HCT116 (cell line): ENCODE results near the gene AUTS2. TPM values are rescaled to one million over a fixed set of nuclear protein-coding genes. Genes with fewer than 3 reads are reported as not detected.

Experiments
- ATAC-seq: fragments of 200-7000 bp; cut with Tn5 transposase; 2 replicates; pipeline ENCODE4 v1.9.1; 2020; ENCODE audit warnings: mild to moderate bottlenecking, moderate library complexity
- BruUV-seq: library from RNA; stranded (reverse); fragments of 400-500 nt; replicated peaks from 2 replicates; lab custom pipeline; 2021; lab: Mats Ljungman, UMichigan
- CTCF ChIA-PET: fragments of 300-600 bp; sonication (Branson Sonifier 250); formaldehyde crosslinking; loops from one replicate; lab custom pipeline; 2021; ENCODE audit warnings: antibody characterized with exemption; lab: Charles Lee
- POLR2A ChIA-PET: fragments of 300-600, 350-600 bp; sonication (Branson Sonifier 250); formaldehyde crosslinking; loops from one replicate; lab custom pipeline; 2021; ENCODE audit warnings: antibody characterized with exemption; lab: Charles Lee
- RAD21 ChIA-PET, 2 experiments: fragments of 300-600 bp; sonication (Branson Sonifier 250); formaldehyde crosslinking; loops; one replicate each; lab custom pipeline; 2023; ENCODE audit warnings: low total read pairs in 2 of 2; ENCODE audit not compliant: uncharacterized antibody in 2 of 2, unreplicated experiment in 2 of 2, low non-redundant PET in 1 of 2; lab: Charles Lee
- DNase-seq: peaks from one replicate; pipeline ENCODE4 v3.0.0-alpha.2; 2010; ENCODE audit warnings: low read depth, low spot score
- H2AFZ ChIP-seq: fragments of 200-600 bp; shearing (Covaris generic), sonication (generic); 2 replicates; pipeline ENCODE4 v1.6.1; 2017; ENCODE audit warnings: low read depth, mixed run types, mixed read lengths, antibody characterized with exemption, low read length; ENCODE audit not compliant: poor library complexity, severe bottlenecking
- H3K27ac ChIP-seq: 2 replicates; pipeline ENCODE4 v1.5.1; 2012; ENCODE audit warnings: low read depth, low read length
- H3K27me3 ChIP-seq: fragments of 200-600 bp; sonication (generic); 2 replicates; pipeline ENCODE4 v1.6.1; 2016; ENCODE audit warnings: mixed run types, low read length, mixed read lengths; ENCODE audit not compliant: insufficient read depth
- H3K36me3 ChIP-seq, 2 experiments: fragments of 200-500 bp in 1 of 2; fragments of 200-600 bp in 1 of 2; sonication (Bioruptor generic) in 1 of 2; sonication (generic) in 1 of 2; 2 replicates each; pipeline versions ENCODE4 v1.5.1 to v1.6.1; 2014 to 2016; ENCODE audit warnings: low read length in 2 of 2, inconsistent platforms in 1 of 2, mixed read lengths in 1 of 2, mixed run types in 1 of 2; ENCODE audit not compliant: insufficient read depth in 2 of 2, control insufficient read depth in 1 of 2
- H3K4me1 ChIP-seq, 2 experiments: fragments of 200-600 bp in 1 of 2; sonication (generic) in 1 of 2; 2 replicates each; pipeline versions ENCODE4 v1.5.1 to v1.6.1; 2012 to 2017; ENCODE audit warnings: low read length in 2 of 2, inconsistent platforms in 1 of 2, mild to moderate bottlenecking in 1 of 2, mixed read lengths in 1 of 2, mixed run types in 1 of 2, moderate library complexity in 1 of 2; ENCODE audit not compliant: insufficient read depth in 2 of 2, control insufficient read depth in 1 of 2
- H3K4me2 ChIP-seq: fragments of 200-600 bp; sonication (generic); 2 replicates; pipeline ENCODE4 v1.6.1; 2017; ENCODE audit warnings: mixed run types, low read length, mixed read lengths
- H3K4me3 ChIP-seq, 2 experiments: fragments of 200-600 bp in 1 of 2; sonication (generic) in 1 of 2; replicated peaks in 1 of 2; 2 replicates each; pipeline ENCODE4 v1.5.1; 2011 to 2016; ENCODE audit warnings: low read length in 2 of 2, control low read depth in 1 of 2, low read depth in 1 of 2, mild to moderate bottlenecking in 1 of 2, mixed read lengths in 1 of 2, mixed run types in 1 of 2
- H3K79me2 ChIP-seq: fragments of 200-600 bp; sonication (generic); 2 replicates; pipeline ENCODE4 v1.6.1; 2017; ENCODE audit warnings: mild to moderate bottlenecking, mixed run types, low read length, moderate library complexity, mixed read lengths; ENCODE audit not compliant: insufficient read depth
- H3K9ac ChIP-seq: fragments of 200-600 bp; sonication (generic); 2 replicates; pipeline ENCODE4 v1.6.1; 2016; ENCODE audit warnings: low read length, mixed read lengths
- H3K9me2 ChIP-seq: fragments of 200-600 bp; sonication (generic), shearing (Covaris generic); 2 replicates; pipeline ENCODE4 v1.6.1; 2017; ENCODE audit warnings: mixed run types, mild to moderate bottlenecking, moderate library complexity; ENCODE audit not compliant: insufficient read depth
- H3K9me3 ChIP-seq, 2 experiments: fragments of 200-500 bp in 1 of 2; fragments of 200-600 bp in 1 of 2; sonication (Bioruptor generic) in 1 of 2; sonication (generic) in 1 of 2; 2 replicates each; pipeline ENCODE4 v1.6.1; 2014 to 2017; ENCODE audit warnings: low read length in 2 of 2, mixed read lengths in 2 of 2, inconsistent platforms in 1 of 2, low read depth in 1 of 2, mild to moderate bottlenecking in 1 of 2, mixed run types in 1 of 2, moderate library complexity in 1 of 2; ENCODE audit not compliant: control insufficient read depth in 1 of 2, insufficient read depth in 1 of 2
- H4K20me1 ChIP-seq: fragments of 200-600 bp; sonication (generic), shearing (Covaris generic); 2 replicates; pipeline ENCODE4 v1.6.1; 2017; ENCODE audit warnings: mixed run types, mild to moderate bottlenecking, moderate library complexity; ENCODE audit not compliant: insufficient read depth
- CBX3 ChIP-seq: IDR thresholded peaks from 2 replicates; pipeline ENCODE4 v1.6.1; 2012; ENCODE audit warnings: low read depth
- POLR2A ChIP-seq: IDR thresholded peaks from 2 replicates; pipeline ENCODE4 v1.7.0; 2011; ENCODE audit warnings: borderline replicate concordance; ENCODE audit not compliant: insufficient read depth, insufficient read length; ENCODE audit errors: extremely low read depth
- SIN3A ChIP-seq: IDR thresholded peaks from 2 replicates; pipeline ENCODE4 v1.6.1; 2012; ENCODE audit warnings: low read depth
- TCF7L2 ChIP-seq: IDR thresholded peaks from 2 replicates; pipeline ENCODE4 v1.7.0; 2011; ENCODE audit warnings: borderline replicate concordance, inconsistent platforms; ENCODE audit not compliant: insufficient read depth, insufficient read length; ENCODE audit errors: extremely low read depth
- intact Hi-C: fragments of 100-400 bp; cut with micrococcal nuclease; formaldehyde crosslinking; loops from 2 replicates; pipeline ENCODE4 v1.10.0; 2022
- total RNA-seq: library from RNA; stranded (reverse); gene quantifications from one replicate; pipeline ENCODE4 v1.2.1, GENCODE V29; 2021; ENCODE audit not compliant: unreplicated experiment
- TF ChIP-seq, protein P1 (sequence below): IDR thresholded peaks from 2 replicates; pipeline ENCODE4 v1.6.1; 2011; ENCODE audit warnings: mild to moderate bottlenecking, low read length, moderate library complexity; ENCODE audit not compliant: insufficient replicate concordance; ENCODE audit errors: extremely low read depth

Gene AUTS2
- total RNA-seq, 1 experiment from 2014 or later, result 0.93 TPM

DNA sequence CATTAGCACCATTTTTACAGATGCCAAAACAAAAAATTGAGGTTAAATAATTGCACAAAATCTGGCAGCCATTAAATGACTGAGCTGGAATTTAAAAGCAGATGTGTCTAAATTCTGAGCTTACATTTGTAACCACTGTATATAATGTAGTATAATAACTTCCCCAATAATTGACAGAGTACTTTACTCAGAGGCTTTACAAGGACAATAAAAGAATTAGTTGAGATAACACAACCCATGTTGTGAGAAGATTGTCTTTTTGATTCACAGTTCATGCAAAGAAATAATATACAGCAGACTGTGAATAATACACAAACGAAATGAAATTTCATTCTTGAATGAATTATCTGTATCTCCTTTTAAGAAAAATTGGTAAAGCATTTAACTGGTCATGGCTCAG is 417.1 kb downstream of the AUTS2 start (continued):
- TF ChIP-seq, protein P1, sequence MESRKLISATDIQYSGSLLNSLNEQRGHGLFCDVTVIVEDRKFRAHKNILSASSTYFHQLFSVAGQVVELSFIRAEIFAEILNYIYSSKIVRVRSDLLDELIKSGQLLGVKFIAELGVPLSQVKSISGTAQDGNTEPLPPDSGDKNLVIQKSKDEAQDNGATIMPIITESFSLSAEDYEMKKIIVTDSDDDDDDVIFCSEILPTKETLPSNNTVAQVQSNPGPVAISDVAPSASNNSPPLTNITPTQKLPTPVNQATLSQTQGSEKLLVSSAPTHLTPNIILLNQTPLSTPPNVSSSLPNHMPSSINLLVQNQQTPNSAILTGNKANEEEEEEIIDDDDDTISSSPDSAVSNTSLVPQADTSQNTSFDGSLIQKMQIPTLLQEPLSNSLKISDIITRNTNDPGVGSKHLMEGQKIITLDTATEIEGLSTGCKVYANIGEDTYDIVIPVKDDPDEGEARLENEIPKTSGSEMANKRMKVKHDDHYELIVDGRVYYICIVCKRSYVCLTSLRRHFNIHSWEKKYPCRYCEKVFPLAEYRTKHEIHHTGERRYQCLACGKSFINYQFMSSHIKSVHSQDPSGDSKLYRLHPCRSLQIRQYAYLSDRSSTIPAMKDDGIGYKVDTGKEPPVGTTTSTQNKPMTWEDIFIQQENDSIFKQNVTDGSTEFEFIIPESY, result no peak
- TF ChIP-seq POLR2A (no peak), CBX3 (no peak), SIN3A (no peak)

DNA sequence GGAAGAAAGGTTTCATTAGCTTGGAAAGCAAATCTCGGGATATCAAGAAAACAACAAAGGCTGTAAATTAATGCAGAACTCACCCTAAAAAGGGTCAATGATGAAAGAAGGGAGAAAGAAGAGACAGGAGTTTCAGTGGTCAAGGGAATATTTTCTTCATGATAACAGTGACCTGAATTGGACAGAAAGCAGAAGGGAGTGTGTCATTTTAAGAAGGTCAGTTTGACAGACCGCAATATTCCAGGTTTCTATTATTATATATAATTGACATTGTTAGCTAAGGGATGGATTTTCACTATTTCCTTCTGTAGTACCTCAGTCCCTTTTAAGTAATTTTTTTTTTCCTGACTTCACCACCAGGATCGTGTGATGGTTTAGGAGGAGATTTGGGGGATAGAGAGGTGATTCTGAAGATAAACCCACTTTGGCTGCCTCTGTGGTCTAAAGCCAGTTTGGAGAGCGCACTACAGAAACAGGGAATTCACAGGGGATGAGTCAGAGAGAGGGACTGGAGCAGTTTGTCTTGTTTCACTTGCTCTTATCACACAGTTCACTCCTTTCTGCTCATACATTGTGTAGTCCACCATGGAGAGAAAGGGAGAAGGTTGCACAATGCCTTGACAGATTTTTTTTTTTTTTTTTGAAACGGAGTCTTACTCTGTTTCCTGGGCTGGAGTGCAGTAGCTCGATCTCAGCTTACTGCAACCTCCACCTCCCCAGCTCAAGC is 417.9 kb downstream of the AUTS2 start:
- BruUV-seq, result no TSS peak
- H3K27me3 ChIP-seq, result no peaks in the 10 kb centered on the region
- peaks cover 9 to 39% of the 10 kb centered on the region in 2 experiments; a peak in 3 of 4 replicates for H3K9me3 ChIP-seq
- POLR2A ChIA-PET, result no interaction called here
- no peaks in the 10 kb centered on the region for H4K20me1 ChIP-seq
- no peaks in the 10 kb centered on the region for H3K4me1 ChIP-seq
- H3K9ac ChIP-seq, result no peak overlapping the region
- H3K9me2 ChIP-seq, result no peaks in the 10 kb centered on the region
- H3K4me3 ChIP-seq, result no peak overlapping the region
- no peaks in the 10 kb centered on the region for H3K36me3 ChIP-seq
- no peak for DNase-seq
- CTCF ChIA-PET, result no interaction called here
- H3K27ac ChIP-seq, result no peak overlapping the region
- intact Hi-C loops, result no loop called here
- H3K79me2 ChIP-seq, result no peaks in the 10 kb centered on the region
- ATAC-seq, result no peak
- no peak for TF ChIP-seq TCF7L2
- RAD21 ChIA-PET, result no interaction called here
- H3K4me2 ChIP-seq, result no peak overlapping the region
- no peak overlapping the region for H2AFZ ChIP-seq
